Motor neuron (in vitro differentiated cells): ENCODE results near the gene BRIX1. TPM values are rescaled to one million over a fixed set of nuclear protein-coding genes. Genes with fewer than 3 reads are reported as not detected.
"Not testable (repeated sequence)": the region's sequence is repeated elsewhere in the genome, so short reads cannot be mapped to it uniquely, and the experiment has no call there.

ENCODE experiments used
- ATAC-seq, 8 experiments: fragments of 200-7000 bp; cut with Tn5 transposase; replicated peaks in 6 of 8; 2 replicates each; pipeline ENCODE4 v1.8.0; 2021; ENCODE audit warnings: mild to moderate bottlenecking in 8 of 8, moderate library complexity in 8 of 8
- H3K27ac ChIP-seq, 2 donors: fragments of 250-450 bp; sonication (Bioruptor Pico); 2 replicates each; pipeline ENCODE4 v1.9.0; 2021; ENCODE audit warnings: antibody characterized with exemption in 2 of 2, mild to moderate bottlenecking in 2 of 2, moderate library complexity in 1 of 2
- H3K4me1 ChIP-seq, 2 donors: fragments of 250-450 bp; sonication (Bioruptor Pico); replicated peaks in 1 of 2; 2 replicates each; pipeline ENCODE4 v1.6.1; 2021; ENCODE audit warnings: antibody characterized with exemption in 2 of 2, mild to moderate bottlenecking in 2 of 2, moderate library complexity in 1 of 2
- H3K4me3 ChIP-seq, 5 donors: fragments of 250-450 bp; sonication (Bioruptor Pico); 2 replicates each; pipeline ENCODE4 v1.9.0; 2021; ENCODE audit warnings: antibody characterized with exemption in 5 of 5, mild to moderate bottlenecking in 5 of 5, moderate library complexity in 4 of 5
- WGBS, 10 experiments: fragments of 450-650 bp; shearing (Covaris generic); methylation state at CpG; one replicate each; pipeline ENCODE4 v1.0.0; 2022; 5-methylcytosine and 5-hydroxymethylcytosine counted together
- in situ Hi-C, 9 experiments: fragments of 400-800 bp; cut with MboI; loops; one replicate each; pipeline ENCODE4 v1.15.0; 2021; ENCODE audit warnings: low sequenced_read_pairs in 9 of 9, low pct_unique_long_range_greater_than_20kb in 2 of 9; ENCODE audit not compliant: unreplicated experiment in 9 of 9
- total RNA-seq, 8 experiments: library from RNA; unstranded; fragments of 300-600 nt; gene quantifications; 2 replicates each; pipeline versions ENCODE4 v1.2.3 to v1.2.4, GENCODE V29; 2022

BRIX1 gene
- total RNA-seq, 8 experiments from 2014 or later = 28.6 to 57.1 (median 44.1) TPM

GRCh38 chr5:34932947-34933346 is 17.4 kb downstream of the BRIX1 start:
- Histone ChIP-seq H3K4me3 (no peak overlapping the region), H3K27ac (no peak overlapping the region), H3K4me1 (peaks cover 8 to 17% of the 10 kb centered on the region in 2 donors)
- no peak for ATAC-seq
- in situ Hi-C loops = no loop called here
- 73 to 100% (median 100%) methylated on average over 1 to 2 of the region's 2 CpGs; no CpG with 5 or more reads in 2 of the 10 experiments for WGBS, 10 experiments

GRCh38 chr5:34941936-34942335 is 26.4 kb downstream of the BRIX1 start:
- in situ Hi-C loops = no loop called here

GRCh38 chr5:34944044-34944443 is 28.5 kb downstream of the BRIX1 start:
- 90 to 100% (median 100%) methylated on average over 1 to 2 of the region's 2 CpGs; no CpG with 5 or more reads in 2 of the 10 experiments for WGBS, 10 experiments
- H3K4me3 ChIP-seq = no peak overlapping the region
- ATAC-seq = no peak
- in situ Hi-C loops = no loop called here
- H3K4me1 ChIP-seq = no peaks in the 10 kb centered on the region
- H3K27ac ChIP-seq = no peak overlapping the region

More at GRCh38 chr5:34941936-34942335, 26.4 kb downstream of the BRIX1 start:
- Histone ChIP-seq H3K27ac (no peak overlapping the region), H3K4me1 (no peaks in the 10 kb centered on the region), H3K4me3 (no peak overlapping the region)
- ATAC-seq = no peak
- 67 to 100% (median 95%) methylated on average over 1 to 3 of the region's 3 CpGs for WGBS, 10 experiments

DNA sequence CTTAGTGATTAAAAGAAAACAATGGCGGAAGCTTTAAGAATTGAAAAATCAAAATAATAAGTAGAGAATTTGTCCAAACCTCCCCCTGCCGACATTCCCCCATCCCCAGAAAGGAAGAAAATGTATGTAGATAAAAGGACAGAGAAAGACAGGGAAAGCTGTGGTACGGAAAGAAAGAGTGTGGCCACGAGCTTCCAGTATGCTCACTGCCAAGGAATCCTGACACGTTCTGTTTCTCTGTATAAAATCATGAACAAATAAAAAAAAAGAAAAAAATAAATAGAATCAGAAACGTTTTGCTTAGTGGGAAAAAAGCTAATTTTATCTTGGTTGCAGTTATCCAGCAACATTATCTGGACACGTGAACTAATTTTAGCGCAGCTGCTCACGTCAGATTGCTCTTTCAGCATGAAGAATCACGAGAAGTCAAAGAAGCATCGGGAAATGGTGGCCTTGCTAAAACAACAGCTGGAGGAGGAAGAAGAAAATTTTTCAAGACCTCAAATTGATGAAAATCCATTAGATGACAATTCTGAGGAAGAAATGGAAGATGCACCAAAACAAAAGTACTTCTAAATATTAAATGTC is 29.0 kb downstream of the BRIX1 start:
- Histone ChIP-seq H3K27ac (no peak overlapping the region), H3K4me3 (no peak overlapping the region), H3K4me1 (no peaks in the 10 kb centered on the region)
- no peak for ATAC-seq
- 83 to 100% (median 89%) methylated on average over 5 to 11 of the region's 11 CpGs for WGBS, 10 experiments
- in situ Hi-C loops = no loop called here

DNA sequence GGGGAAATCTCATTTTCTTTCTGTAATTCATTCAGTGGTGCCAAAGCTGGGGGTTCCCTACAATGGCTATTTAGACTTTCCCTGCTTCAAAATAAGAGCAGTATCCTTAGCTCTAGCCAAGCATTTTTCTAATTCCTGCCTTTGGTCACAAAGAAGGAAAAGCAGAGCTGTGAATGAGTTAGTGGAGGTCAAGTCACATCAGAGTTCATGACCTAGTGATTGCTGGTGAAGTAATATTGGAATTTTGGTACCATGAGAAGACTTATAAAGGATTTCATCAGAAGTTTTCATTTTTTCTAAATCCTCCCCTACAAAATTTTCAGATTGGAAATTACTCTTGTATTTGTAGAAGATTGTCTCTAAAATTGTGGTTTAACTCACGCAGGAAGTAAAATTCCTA is 41.8 kb downstream of the BRIX1 start:
- H3K4me1 ChIP-seq = no peaks in the 10 kb centered on the region
- ATAC-seq = no peak
- 89 to 100% (median 100%) methylated on average over 1 of the region's 1 CpG; no CpG with 5 or more reads in 3 of the 10 experiments for WGBS, 10 experiments
- in situ Hi-C loops = loop anchor here in 1 of 9 experiments (25.0 kb wide), 1 partner anchor 980 kb away; the partner anchor contains the start of gene CAPSL
- no peak overlapping the region for H3K4me3 ChIP-seq
- no peak overlapping the region for H3K27ac ChIP-seq

- no peaks in the 10 kb centered on the region for H3K4me1 ChIP-seq
- WGBS, 10 experiments = 23 to 81% (median 47%) methylated on average over 2 to 5 of the region's 5 CpGs
- no peak overlapping the region for H3K27ac ChIP-seq
- in situ Hi-C loops = loop anchor here in 1 of 9 experiments (25.0 kb wide), 1 partner anchor 979 kb away; the partner anchor contains the start of gene CAPSL
- H3K4me3 ChIP-seq = no peak overlapping the region
- ATAC-seq = peak in 6 of 8 experiments; percentile 36 to 89 (median 76)
Measured at GRCh38 chr5:34957857-34958690, 42.6 kb downstream of the BRIX1 start.

DNA sequence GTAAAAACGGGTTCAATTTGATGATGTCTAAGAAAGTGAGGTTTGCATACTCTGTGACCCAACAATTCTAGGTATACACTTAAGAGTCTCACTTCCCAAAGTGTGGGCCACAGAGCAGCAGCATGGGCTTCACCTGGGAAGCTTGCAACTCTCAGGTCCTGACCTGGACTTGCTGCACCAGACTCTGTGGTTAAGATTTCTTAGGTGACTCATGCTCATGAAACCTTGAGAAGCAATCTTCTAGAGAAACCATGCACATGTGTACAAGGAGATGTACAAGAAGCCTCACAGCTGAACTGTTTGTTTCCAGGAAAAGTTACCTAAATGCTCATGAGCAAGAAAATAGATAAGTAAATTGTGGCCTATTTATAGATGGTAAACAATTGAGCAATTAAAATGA is 43.8 kb downstream of the BRIX1 start:
- H3K27ac ChIP-seq = no peak overlapping the region
- ATAC-seq = peak in 1 of 8 experiments; percentile 21
- in situ Hi-C loops = loop anchor here in 1 of 9 experiments (25.0 kb wide), 1 partner anchor 978 kb away; the partner anchor contains the start of gene CAPSL
- H3K4me3 ChIP-seq = no peak overlapping the region
- 63 to 100% (median 100%) methylated on average over 1 of the region's 1 CpG; no CpG with 5 or more reads in 3 of the 10 experiments for WGBS, 10 experiments
- H3K4me1 ChIP-seq = no peaks in the 10 kb centered on the region

DNA sequence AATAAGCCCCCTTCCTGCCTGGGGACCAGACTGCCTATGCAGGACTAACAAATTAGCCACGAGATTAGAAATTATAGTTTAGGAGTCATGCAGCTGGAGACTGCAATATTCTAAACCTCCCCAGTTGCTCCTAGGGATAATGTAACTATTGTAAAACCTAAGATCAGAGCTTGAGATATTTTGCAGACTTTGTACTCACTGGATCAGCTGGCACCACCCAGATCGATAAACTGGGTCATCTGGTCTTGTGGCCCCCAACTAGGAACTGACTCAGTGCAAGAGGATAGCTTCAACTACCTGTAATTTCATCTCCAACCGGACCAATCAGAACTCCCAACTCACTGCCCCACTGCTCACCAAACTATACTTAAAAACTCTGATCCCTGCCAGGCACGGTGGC is 52.0 kb downstream of the BRIX1 start:
- Histone ChIP-seq H3K4me3 (no peak overlapping the region), H3K4me1 (no peaks in the 10 kb centered on the region), H3K27ac (no peak overlapping the region)
- in situ Hi-C loops = loop anchor here in 1 of 9 experiments (25.0 kb wide), 1 partner anchor 970 kb away; the partner anchor contains the start of gene CAPSL
- no peak for ATAC-seq
- 40 to 100% (median 100%) methylated on average over 1 to 2 of the region's 4 CpGs; no CpG with 5 or more reads in 3 of the 10 experiments for WGBS, 10 experiments

- H3K27ac ChIP-seq = no peak overlapping the region
- no peaks in the 10 kb centered on the region for H3K4me1 ChIP-seq
- ATAC-seq = no peak
- H3K4me3 ChIP-seq = no peak overlapping the region
- WGBS, 10 experiments = 80 to 100% (median 90%) methylated on average over 1 to 2 of the region's 2 CpGs; no CpG with 5 or more reads in 6 of the 10 experiments
- in situ Hi-C loops = loop anchor here in 1 of 9 experiments (25.0 kb wide), 1 partner anchor 969 kb away; the partner anchor contains the start of gene CAPSL
Measured at GRCh38 chr5:34968258-34968657, 52.7 kb downstream of the BRIX1 start.

GRCh38 chr5:34970552-34970951 is 55.0 kb downstream of the BRIX1 start:
- in situ Hi-C loops = loop anchor here in 1 of 9 experiments (25.0 kb wide), 1 partner anchor 967 kb away; the partner anchor contains the start of gene CAPSL
- WGBS, 10 experiments = 67 to 100% (median 80%) methylated on average over 1 of the region's 1 CpG; no CpG with 5 or more reads in 7 of the 10 experiments
- no peak overlapping the region for H3K27ac ChIP-seq

GRCh38 chr5:34971655-34972054 is 56.1 kb downstream of the BRIX1 start:
- not testable (repeated sequence) for H3K4me1 ChIP-seq, ATAC-seq, H3K4me3 ChIP-seq, H3K27ac ChIP-seq
- in situ Hi-C loops = loop anchor here in 1 of 9 experiments (25.0 kb wide), 1 partner anchor 966 kb away; the partner anchor contains the start of gene CAPSL
- 100% methylated on average over 1 of the region's 4 CpGs; no CpG with 5 or more reads in 9 of the 10 experiments for WGBS, 10 experiments

More at GRCh38 chr5:34970552-34970951, 55.0 kb downstream of the BRIX1 start:
- no peaks in the 10 kb centered on the region for H3K4me1 ChIP-seq
- H3K4me3 ChIP-seq = no peak overlapping the region
- ATAC-seq = no peak
